ENCODE data around the gene DDX10.
"Not testable (repeated sequence)": the region's sequence is repeated elsewhere in the genome, so short reads cannot be mapped to it uniquely, and the experiment has no call there.

Gene DDX10

DNA sequence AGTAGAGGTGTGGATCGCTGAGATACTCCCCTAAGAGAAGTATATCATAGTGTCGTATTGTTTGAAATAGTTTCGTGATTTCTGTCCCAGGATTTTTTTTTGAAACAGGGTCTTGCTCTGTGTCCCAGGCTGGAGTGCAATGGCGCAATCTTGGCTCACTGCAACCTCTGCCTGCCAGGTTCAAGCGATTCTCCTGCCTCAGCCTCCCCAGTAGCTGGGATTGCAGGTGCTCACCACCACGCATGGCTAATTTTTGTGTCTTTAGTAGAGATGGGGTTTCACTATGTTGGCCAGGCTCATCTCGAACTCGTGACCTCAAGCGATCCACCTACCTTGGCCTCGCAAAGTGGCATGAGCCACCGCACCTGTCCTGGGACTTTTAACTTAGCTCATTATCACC lies 159.1 kb downstream of the DDX10 start:
- not testable (repeated sequence) for DNase-seq (ENCODE audit: low read depth)

DNA sequence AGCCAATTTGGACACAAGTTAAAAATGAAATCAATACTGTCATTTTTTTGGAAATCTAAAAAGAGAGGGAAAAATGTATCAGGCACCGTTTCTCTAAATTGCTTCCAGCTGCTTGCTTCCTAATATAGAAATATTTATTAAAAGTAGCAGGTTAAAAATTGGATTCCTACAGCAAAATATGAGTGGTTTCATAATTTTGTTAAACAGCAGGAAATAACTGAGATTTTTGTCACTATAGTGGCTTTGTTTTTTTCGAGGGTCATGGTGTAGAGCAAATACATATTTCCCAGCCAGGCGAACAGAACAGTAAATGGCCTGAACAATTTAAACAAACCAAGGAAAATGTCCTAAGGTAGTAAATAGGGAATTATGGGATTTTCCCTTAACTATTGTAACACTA lies 159.7 kb downstream of the DDX10 start:
- no peak for DNase-seq (ENCODE audit: low read depth)

DNA sequence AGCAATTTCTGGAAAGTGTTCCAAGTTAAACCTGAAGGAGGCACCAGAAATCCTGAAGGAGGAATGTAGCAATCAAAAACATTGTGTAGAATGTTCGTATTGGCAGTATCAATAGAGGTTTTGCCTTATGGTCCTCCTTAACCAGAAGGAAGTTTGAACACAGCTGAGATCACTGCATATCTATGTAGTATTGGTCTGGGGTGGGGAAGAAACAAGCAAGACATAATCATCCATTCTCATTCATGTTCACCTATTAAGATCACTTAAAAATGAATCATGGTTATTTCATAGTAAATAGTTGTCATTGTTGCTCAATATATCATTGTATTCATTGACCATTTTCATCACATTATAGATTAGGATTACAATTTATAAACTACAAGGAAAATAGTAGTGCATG lies 160.5 kb downstream of the DDX10 start:
- DNase-seq (ENCODE audit: low read depth): no peak

- no peak for DNase-seq (ENCODE audit: low read depth)
These were observed 161.3 kb downstream of the DDX10 start for GRCh38 chr11:108826136-108826535.

- no peak for DNase-seq (ENCODE audit: low read depth)
These were observed 170.8 kb downstream of the DDX10 start for GRCh38 chr11:108835624-108836023.

DNA sequence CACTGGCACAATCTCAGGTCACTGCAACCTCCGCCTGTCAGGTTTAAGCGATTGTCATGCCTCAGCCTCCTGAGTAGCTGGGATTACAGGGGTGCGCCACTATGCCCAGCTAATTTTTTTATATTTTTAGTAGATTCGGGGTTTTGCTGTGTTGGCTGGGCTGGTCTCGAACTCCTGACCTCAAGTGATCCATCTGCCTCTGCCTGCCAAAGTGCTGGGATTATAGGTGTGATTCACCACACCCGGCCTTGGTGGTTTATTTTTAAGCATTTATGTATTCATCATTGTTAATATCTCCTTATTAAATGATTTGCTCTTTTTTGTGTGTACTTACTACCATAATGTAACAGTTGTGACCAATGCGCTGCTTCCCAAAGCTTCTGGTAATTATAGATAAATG lies 171.7 kb downstream of the DDX10 start:
- no peak for DNase-seq (ENCODE audit: low read depth)

- no peak for DNase-seq (ENCODE audit: low read depth)
These were observed 173.4 kb downstream of the DDX10 start for GRCh38 chr11:108838102-108838791.

- no peak for DNase-seq (ENCODE audit: low read depth)
These were observed 173.9 kb downstream of the DDX10 start for GRCh38 chr11:108838792-108839105.

DNA sequence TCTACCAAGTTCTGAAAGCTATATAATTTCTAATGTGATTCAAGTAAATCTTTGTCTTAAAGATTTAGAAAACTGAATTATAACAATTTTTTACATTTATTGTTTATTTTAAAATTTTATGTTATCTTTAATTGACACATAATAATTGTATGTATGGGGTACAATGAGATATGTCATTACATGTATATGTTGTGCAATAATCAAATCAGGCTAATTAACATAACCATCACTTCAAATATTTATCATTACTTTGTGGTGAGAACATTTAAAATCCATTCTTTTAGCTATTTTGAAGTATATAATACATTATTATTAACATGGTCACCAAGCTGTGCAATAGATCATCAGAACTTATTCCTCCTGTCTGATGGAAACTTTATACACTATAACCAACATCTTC lies 181.1 kb downstream of the DDX10 start:
- DNase-seq (ENCODE audit: low read depth): no peak

GRCh38 chr11:108847298-108847990 lies 182.6 kb downstream of the DDX10 start:
- DNase-seq (ENCODE audit: low read depth): no peak

DNA sequence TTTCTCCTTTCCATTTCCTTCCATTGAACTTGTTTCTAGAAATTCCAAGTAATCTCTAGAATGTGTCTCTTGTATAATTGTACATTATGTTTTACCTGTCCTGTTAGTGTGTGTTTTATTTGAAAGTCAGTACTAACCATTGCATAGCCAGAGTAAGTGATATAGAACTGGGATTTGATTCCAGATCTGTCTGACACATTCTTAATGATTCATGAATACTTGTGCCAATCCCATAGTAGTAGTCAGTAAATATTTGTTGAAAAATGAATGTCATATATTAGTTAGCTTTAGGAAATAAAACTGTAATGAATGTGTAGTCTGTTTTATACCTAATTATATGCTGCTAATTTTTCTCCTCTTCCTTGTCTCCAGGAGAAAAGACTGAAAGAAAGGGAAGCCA lies 186.9 kb downstream of the DDX10 start:
- DNase-seq (ENCODE audit: low read depth): no peak

DNA sequence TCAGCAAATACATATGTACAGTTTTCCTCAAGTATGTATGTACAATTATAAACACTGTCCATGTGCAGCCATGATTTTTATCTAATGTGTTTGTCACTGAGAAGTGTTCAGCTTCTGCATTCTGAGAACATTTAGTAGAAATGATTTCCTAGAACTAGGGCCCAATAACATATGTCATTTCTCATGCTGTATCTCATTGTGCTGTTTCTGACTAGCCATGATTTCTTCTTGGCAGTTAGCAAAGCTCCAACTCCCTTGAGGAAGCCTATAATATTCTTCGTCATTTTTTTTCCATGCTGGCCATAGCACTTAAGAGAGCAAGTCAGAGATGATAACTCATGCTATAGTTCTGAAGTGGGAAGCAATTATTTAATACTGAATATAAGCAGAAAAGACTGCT lies 187.8 kb downstream of the DDX10 start:
- DNase-seq (ENCODE audit: low read depth): no peak

DNA sequence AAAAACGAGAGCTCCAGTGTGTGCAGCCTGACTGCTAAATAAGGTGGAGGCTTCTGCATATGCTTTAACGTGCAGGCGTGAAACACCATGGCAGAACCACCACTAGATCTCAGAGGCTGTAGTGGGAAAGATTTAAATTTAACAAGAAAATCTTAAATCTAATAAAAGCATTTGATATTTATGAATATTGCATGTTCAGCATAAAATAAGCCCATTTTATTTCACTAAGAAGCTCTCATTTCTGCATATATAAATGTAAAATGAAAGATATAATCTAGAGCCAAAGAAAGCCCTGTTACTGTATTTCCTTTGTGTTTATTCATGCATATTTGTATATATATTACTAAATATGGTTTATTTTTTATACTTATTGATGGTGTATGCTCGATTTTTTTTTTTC lies 188.3 kb downstream of the DDX10 start:
- DNase-seq (ENCODE audit: low read depth): no peak

GRCh38 chr11:108853864-108854263 lies 189.0 kb downstream of the DDX10 start:
- peak; percentile 22 for DNase-seq (ENCODE audit: low read depth)

DNA sequence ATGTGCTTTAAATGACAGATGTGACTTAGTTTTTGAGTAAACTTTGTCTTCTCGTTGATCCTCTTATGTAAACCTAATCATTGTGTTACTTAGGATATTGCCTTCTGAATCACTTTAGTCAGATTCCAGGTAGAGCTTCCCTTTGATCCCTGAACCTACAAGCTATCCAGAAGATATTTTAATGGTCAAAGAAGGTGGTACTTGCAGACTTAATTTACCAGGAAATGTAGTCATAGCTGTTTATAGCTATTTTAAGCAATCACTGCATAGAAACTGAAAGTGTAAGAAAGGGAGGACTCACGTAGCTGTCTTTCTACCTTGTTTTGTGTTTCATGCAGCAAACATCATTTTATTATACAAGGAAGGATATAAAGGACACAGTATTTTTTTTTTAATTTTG lies 189.5 kb downstream of the DDX10 start:
- no peak for DNase-seq (ENCODE audit: low read depth)

DNA sequence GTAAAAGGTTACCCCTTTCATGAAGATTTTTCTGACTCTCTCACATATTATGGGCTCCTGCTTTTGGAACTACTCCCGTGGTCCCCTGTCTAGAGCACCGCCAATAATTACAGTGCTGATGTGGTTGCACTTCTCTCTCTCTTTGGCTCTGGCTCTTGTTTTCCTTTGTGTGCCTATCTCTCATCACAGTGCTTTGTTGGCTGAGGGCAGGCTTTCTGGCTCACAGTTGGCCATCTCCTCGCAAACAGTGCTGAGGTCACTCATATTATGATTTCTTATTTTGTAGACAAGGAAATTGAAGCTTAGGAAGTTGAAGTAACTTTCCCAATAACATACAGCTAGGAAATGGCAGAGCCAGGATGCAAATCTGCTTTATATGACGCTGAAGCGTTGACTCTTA lies 192.5 kb downstream of the DDX10 start:
- no peak for DNase-seq (ENCODE audit: low read depth)

GRCh38 chr11:108858622-108859021 lies 193.8 kb downstream of the DDX10 start:
- no peak for DNase-seq (ENCODE audit: low read depth)

DNA sequence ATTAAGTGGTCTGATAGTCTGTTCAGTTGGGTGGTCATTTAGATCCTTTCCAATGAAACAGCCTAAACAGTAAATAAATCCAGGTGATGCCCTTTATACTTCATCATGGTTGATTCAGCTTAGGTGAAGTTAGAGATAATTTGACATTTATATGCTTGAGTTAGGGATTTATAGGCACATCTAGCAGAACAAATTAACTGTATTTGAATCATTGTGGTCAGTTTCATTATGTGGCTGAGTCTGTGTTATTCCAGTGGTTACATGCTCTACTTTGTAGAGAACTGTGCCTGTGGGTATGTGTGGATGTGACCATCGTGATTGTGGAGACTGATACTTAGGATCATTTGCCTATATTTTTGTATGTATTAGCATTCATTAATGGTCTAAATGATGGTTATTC lies 194.6 kb downstream of the DDX10 start:
- DNase-seq (ENCODE audit: low read depth): peak; percentile 44

DNA sequence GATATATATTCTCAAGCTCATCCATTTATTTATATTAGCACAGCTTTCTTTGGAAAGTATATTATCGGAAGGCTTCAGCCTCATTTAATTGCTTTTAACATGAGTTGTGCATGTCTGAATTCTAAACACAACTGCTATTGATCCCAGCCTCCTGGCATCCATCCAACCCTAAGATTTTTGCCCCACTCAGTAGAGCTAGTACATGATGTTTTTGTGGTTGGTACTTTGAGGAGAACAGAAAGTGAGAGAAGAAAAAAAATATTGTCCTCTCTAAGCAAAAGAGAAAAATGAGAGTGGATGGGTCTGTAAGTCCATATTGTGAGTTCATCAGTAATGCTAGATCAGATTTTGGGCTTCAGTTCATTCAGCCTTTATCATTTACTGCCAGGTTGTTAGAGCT lies 198.7 kb downstream of the DDX10 start:
- no peak for DNase-seq (ENCODE audit: low read depth)

DNA sequence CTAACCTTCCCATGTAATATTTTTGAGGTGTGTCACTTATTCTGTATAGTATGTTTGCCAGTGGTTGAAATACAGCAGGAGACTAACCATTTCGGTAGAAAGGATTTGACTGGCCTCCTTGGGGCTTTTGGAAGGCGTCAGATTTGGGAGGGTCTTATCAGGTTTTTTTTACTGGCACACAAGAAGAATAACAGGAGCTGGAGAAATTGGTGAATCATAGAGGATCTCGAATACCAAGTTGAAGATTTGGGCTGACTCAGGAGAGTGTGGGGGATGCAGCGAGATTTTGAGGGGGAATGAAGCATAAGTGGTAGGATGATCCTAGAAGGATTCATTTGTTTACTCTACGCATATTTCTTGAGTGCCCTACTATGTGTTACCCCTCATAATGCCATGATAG lies 200.5 kb downstream of the DDX10 start:
- peak; percentile 7 for DNase-seq (ENCODE audit: low read depth)

DNA sequence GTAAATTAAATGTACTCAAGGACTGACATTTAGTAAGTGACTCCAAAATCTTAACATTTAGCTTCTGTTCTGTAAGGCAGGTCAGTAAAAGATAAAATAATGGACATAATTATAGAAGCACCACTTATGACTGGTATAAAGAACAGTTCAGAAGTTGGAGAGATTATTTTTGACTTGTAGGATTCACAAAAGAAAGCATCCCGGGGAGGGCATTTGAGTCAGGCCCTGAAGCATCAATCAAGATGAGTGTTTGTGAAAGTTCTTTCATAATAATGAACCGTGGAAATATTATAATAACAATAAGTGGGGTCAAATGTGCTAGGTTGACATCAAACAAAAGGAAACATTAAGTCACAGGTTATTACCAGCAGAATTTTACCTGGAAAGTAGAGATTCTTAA lies 201.9 kb downstream of the DDX10 start:
- DNase-seq (ENCODE audit: low read depth): no peak

GRCh38 chr11:108870373-108871020 lies 205.6 kb downstream of the DDX10 start:
- DNase-seq (ENCODE audit: low read depth): peak; percentile 87

GRCh38 chr11:108871152-108871551 lies 206.3 kb downstream of the DDX10 start:
- peak; percentile 55 for DNase-seq (ENCODE audit: low read depth)

- peak; percentile 12 for DNase-seq (ENCODE audit: low read depth)
These were observed 207.0 kb downstream of the DDX10 start for GRCh38 chr11:108871867-108872266.
